ENCODE data around the gene EPB41L4B.

Gene EPB41L4B

DNA sequence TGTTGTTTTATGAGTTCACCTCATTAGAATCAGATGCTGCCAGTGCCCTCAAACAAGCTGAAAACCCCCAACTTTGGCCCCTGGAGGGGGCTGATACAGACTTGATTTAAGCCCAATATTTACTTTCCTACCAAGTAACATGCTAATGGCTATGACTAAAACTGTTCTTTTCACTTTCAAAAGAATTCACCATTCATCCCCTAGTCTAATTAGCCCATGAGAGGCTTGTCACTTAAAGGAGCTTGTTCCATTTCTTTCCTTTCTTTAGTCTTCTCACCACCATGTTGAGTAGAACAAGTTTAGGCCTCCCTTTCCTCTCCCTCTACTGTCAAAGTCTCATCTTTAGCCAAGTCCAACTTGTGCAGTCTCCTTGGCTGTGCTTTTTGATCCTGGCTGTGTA, 50.4 kb downstream of the EPB41L4B start:
- H3K4me3 ChIP-seq (replicated peaks in 1 of 2; ENCODE audit: low read depth in 2 of 2, low read length in 2 of 2) = no peak overlapping the region
- DNase-seq (ENCODE audit: low read depth in 2 of 2) = no peak

DNA sequence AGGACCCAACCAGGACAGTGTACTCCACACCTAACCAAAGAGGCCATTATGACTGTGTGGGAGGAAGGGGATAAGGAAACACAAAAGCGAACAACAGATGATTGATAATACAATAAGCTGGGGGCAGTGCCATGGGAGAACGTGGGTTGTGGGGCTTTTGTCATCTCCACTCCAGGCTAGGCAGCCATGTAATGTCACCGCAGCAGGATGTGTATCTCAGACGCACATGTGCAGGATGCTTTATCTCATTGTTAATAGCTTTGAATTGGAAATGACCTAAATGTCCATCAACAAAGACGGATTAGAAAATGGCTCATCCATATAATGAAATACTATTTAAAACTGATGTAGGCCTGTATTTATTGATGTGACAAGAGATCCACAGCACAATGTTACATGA, 51.0 kb downstream of the EPB41L4B start:
- DNase-seq (ENCODE audit: low read depth in 2 of 2) = no peak
- TF ChIP-seq, protein P1, sequence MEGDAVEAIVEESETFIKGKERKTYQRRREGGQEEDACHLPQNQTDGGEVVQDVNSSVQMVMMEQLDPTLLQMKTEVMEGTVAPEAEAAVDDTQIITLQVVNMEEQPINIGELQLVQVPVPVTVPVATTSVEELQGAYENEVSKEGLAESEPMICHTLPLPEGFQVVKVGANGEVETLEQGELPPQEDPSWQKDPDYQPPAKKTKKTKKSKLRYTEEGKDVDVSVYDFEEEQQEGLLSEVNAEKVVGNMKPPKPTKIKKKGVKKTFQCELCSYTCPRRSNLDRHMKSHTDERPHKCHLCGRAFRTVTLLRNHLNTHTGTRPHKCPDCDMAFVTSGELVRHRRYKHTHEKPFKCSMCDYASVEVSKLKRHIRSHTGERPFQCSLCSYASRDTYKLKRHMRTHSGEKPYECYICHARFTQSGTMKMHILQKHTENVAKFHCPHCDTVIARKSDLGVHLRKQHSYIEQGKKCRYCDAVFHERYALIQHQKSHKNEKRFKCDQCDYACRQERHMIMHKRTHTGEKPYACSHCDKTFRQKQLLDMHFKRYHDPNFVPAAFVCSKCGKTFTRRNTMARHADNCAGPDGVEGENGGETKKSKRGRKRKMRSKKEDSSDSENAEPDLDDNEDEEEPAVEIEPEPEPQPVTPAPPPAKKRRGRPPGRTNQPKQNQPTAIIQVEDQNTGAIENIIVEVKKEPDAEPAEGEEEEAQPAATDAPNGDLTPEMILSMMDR (IDR thresholded peaks at IDR 0.05; ENCODE audit: low read depth, low read length) = no peak
- H3K4me3 ChIP-seq (replicated peaks in 1 of 2; ENCODE audit: low read depth in 2 of 2, low read length in 2 of 2) = no peak overlapping the region

More for the DNA sequence above, 50.4 kb downstream of the EPB41L4B start:
- TF ChIP-seq, protein P1 (IDR thresholded peaks at IDR 0.05; ENCODE audit: low read depth, low read length) = no peak

DNA sequence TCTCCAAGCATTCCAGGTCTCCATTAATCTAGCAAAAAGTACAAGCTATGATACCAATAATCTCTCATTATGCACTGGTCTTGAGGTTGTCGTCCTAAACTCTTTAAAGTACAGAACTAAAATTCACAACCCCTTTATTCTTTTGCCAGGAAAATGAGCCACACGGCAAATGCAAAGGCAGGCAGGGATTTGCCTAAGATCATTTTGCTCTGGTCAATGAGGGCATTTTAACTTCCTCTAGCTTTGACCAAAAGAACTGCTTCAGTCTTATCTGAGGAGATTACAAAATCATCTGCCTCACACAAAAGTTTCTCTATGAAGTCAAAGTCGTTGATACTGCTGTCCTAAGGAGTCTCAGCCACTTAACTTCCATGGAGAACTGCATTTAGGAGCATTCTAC, 51.8 kb downstream of the EPB41L4B start:
- DNase-seq (ENCODE audit: low read depth in 2 of 2) = no peak
- no peak overlapping the region for H3K4me3 ChIP-seq (replicated peaks in 1 of 2; ENCODE audit: low read depth in 2 of 2, low read length in 2 of 2)
- TF ChIP-seq, protein P1 (IDR thresholded peaks at IDR 0.05; ENCODE audit: low read depth, low read length) = no peak

DNA sequence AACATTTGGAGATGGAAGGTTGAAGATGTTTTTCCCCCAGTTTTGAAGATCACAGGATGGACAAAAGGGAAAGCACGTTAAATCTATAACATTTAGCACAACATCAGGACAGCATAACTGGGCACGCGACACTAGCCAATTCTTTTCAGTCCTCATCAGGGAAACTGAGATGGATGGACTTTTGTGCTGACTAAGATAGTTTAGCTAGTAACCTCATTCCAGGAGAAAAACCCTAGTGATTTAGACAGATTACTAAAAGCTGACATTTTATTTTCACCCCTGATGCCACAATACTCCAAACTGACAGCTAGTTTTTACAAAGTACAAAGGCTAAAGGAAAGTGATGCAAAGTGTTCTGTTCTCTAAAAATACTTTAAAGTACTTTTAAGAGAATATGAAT, 53.3 kb downstream of the EPB41L4B start:
- no peak overlapping the region for H3K4me3 ChIP-seq (replicated peaks in 1 of 2; ENCODE audit: low read depth in 2 of 2, low read length in 2 of 2)
- TF ChIP-seq, protein P1 (IDR thresholded peaks at IDR 0.05; ENCODE audit: low read depth, low read length) = no peak
- DNase-seq (ENCODE audit: low read depth in 2 of 2) = no peak

DNA sequence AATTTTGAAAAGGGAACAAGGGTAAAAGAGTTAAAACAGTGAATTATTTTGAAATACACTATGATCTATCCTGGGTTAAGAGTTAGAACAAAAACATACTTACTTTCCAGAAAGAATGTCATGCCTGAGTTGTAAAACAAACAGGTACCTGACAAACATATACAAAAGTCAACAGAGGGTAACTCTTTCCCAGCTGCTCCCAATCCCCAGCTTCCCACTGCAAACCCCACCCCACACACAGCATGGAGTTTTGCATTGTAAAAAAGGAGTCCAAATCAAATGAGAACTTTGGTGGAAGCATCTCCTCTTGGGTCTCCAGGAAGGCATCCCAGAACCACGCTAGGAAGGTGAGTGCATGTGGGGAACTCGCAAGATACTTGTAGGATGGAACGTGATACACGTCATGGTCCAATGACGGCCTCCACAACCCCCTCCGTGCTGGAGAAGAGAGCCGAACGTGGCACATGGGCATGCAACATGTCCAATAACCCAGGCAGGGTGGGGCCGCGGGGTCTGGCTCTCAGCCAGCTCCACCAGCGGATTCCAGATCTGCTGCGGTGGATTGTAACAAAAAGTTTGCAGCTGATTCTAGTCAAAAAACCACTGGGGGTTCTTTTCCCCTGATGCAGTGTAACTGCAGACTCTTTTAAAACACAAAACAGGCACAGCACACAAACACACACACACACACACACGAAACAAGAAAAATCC, 55.8 kb downstream of the EPB41L4B start:
- no peak overlapping the region for H3K4me3 ChIP-seq (replicated peaks in 1 of 2; ENCODE audit: low read depth in 2 of 2, low read length in 2 of 2)
- TF ChIP-seq, protein P1 (IDR thresholded peaks at IDR 0.05; ENCODE audit: low read depth, low read length) = no peak
- DNase-seq (ENCODE audit: low read depth in 2 of 2) = no peak

DNA sequence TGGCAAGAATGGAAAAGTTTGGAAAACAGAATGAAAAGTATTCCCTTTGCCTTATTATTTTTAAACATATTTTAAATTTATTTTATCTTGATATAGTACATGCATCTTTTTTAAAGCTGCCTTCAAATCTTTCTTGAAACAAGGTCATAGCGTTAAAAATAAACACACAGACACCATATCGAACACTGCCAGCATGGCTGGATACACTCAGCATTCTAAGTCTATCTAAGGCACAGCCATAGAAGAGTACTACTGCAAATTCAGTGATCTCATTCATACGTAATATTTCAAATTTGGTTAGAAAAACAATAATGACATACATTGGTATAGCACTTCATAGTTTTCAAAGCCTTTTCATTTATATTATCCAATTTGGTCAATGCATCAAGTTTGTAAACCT, 57.5 kb downstream of the EPB41L4B start:
- no peak for DNase-seq (ENCODE audit: low read depth in 2 of 2)
- no peak overlapping the region for H3K4me3 ChIP-seq (replicated peaks in 1 of 2; ENCODE audit: low read depth in 2 of 2, low read length in 2 of 2)
- TF ChIP-seq, protein P1 (IDR thresholded peaks at IDR 0.05; ENCODE audit: low read depth, low read length) = no peak

Data from cardiac fibroblast (primary cell).